HepG2 (cell line): ENCODE results near the gene RNU11. TPM values are rescaled to one million over a fixed set of nuclear protein-coding genes. Genes with fewer than 3 reads are reported as not detected.

Experiments used
- ZBTB40 ChIP-seq, 2 experiments: fragments of 450-650 bp in 1 of 2; sonication (generic) in 1 of 2; formaldehyde crosslinking in 1 of 2; IDR thresholded peaks; 2 replicates each; pipeline versions ENCODE4 v1.6.1 to v1.8.0; 2016 to 2022; ENCODE audit warnings: antibody characterized with exemption in 1 of 2, mild to moderate bottlenecking in 1 of 2, missing genetic modification reagents in 1 of 2
- ZNF142 ChIP-seq: sonication (generic); formaldehyde crosslinking; IDR thresholded peaks from 2 replicates; pipeline ENCODE4 v1.4.0; 2020; ENCODE audit warnings: missing genetic modification reagents
- ZNF33A ChIP-seq: sonication (generic); formaldehyde crosslinking; IDR thresholded peaks from 2 replicates; pipeline ENCODE4 v1.5.1; 2020; ENCODE audit warnings: missing genetic modification reagents, mild to moderate bottlenecking, moderate library complexity, borderline replicate concordance
- ZNF687 ChIP-seq: sonication (generic); formaldehyde crosslinking; IDR thresholded peaks from 2 replicates; pipeline ENCODE4 v1.5.1; 2020; ENCODE audit warnings: mild to moderate bottlenecking, missing genetic modification reagents, moderate library complexity
- polyA plus RNA-seq, 8 experiments: library from polyadenylated mRNA; depleted of rRNA in 3 of 8; stranded (reverse) in 7 of 8; unstranded in 1 of 8; fragments of >200 nt; fragmentation: Illumina TruSeq in 4 of 8; extraction: Trizol in 4 of 8; gene quantifications; 2 replicates each; pipeline versions ENCODE4 v1.2.1 to v1.2.3, GENCODE V29; 2011 to 2016; ENCODE audit warnings: low read depth in 4 of 8, missing spikeins in 1 of 8, mixed read lengths in 1 of 8; ENCODE audit not compliant: insufficient read depth in 1 of 8
- total RNA-seq, 5 experiments: library from RNA; depleted of rRNA; stranded (reverse); fragments of >200 nt; fragmentation: Illumina TruSeq; extraction: Trizol; gene quantifications; 2 replicates each; pipeline ENCODE4 v1.2.3, GENCODE V29; 2016; ENCODE audit warnings: low read depth in 1 of 5

Gene RNU11
- total and polyA plus RNA-seq, 2 of the 13 experiments (the other 11 are each of a cell fraction or from before 2014, with no cell fraction given): not detected

GRCh38 chr1:28668191-28668955, 20.0 kb downstream of the RNU11 start, which contains the start of gene GMEB1 (continued):
- TF ChIP-seq ZNF142 (CRISPR knock-in tag): 0 out of 2 replicates have a peak, but pooled peaks have one; percentile 27
- no peak for TF ChIP-seq ZBTB40 (IDR thresholded peaks at IDR 0.05)
- no peak for TF ChIP-seq ZBTB40 (CRISPR knock-in tag; IDR thresholded peaks at IDR 0.05)
- TF ChIP-seq ZNF687: peak; percentile 48; the same call in 1 of the 2 replicates
- TF ChIP-seq ZNF33A (CRISPR knock-in tag): no peak
